WTC11 (cell line): Measurements from ENCODE around the gene EIF4G1.
A peak's percentile ranks its signal among the peaks of the same experiment; 100 is the strongest.

Experiments used
- CREB1 ChIP-seq: sonication (generic); formaldehyde crosslinking; IDR thresholded peaks from 2 replicates; pipeline ENCODE4 v1.8.0; 2023; ENCODE audit warnings: mild to moderate bottlenecking, missing genetic modification reagents
- CREM ChIP-seq: sonication (generic); formaldehyde crosslinking; IDR thresholded peaks from 2 replicates; pipeline ENCODE4 v1.8.1; 2022; ENCODE audit warnings: mild to moderate bottlenecking, missing genetic modification reagents, moderate library complexity
- CTCF ChIP-seq: fragments of 200-600 bp; IDR thresholded peaks from 2 replicates; pipeline ENCODE4 v1.8.0; 2022; ENCODE audit warnings: antibody characterized with exemption
- ELF4 ChIP-seq: sonication (generic); formaldehyde crosslinking; IDR thresholded peaks from 2 replicates; pipeline ENCODE4 v1.8.1; 2022; ENCODE audit warnings: low read depth, mild to moderate bottlenecking, moderate library complexity, missing genetic modification reagents
- ETV6 ChIP-seq: sonication (generic); formaldehyde crosslinking; IDR thresholded peaks from 2 replicates; pipeline ENCODE4 v1.8.1; 2022; ENCODE audit warnings: mild to moderate bottlenecking, missing genetic modification reagents
- JUN ChIP-seq: sonication (generic); formaldehyde crosslinking; IDR thresholded peaks from 2 replicates; pipeline ENCODE4 v1.8.0; 2023; ENCODE audit warnings: mild to moderate bottlenecking, missing genetic modification reagents
- NFYB ChIP-seq: sonication (generic); formaldehyde crosslinking; conservative IDR thresholded peaks from 2 replicates; pipeline ENCODE4 v1.8.0; 2022; ENCODE audit warnings: low read depth, missing genetic modification reagents
- NR1H2 ChIP-seq: sonication (generic); formaldehyde crosslinking; IDR thresholded peaks from 2 replicates; pipeline ENCODE4 v1.9.0; 2021; ENCODE audit warnings: mild to moderate bottlenecking, moderate library complexity, missing genetic modification reagents
- NR2C2 ChIP-seq: sonication (generic); formaldehyde crosslinking; IDR thresholded peaks from 2 replicates; pipeline ENCODE4 v1.8.0; 2022; ENCODE audit warnings: mild to moderate bottlenecking, missing genetic modification reagents
- SP1 ChIP-seq: sonication (generic); formaldehyde crosslinking; conservative IDR thresholded peaks from 2 replicates; pipeline ENCODE4 v1.8.1; 2022; ENCODE audit warnings: missing genetic modification reagents
- ZBTB21 ChIP-seq: sonication (generic); formaldehyde crosslinking; IDR thresholded peaks from 2 replicates; pipeline ENCODE4 v1.8.1; 2023; ENCODE audit warnings: mild to moderate bottlenecking, missing genetic modification reagents, borderline replicate concordance
- TF ChIP-seq, protein P1 (sequence below): sonication (generic); formaldehyde crosslinking; IDR thresholded peaks from 2 replicates; pipeline ENCODE4 v1.8.0; 2022; ENCODE audit warnings: mild to moderate bottlenecking, missing genetic modification reagents
- TF ChIP-seq, protein P2 (sequence below): sonication (generic); formaldehyde crosslinking; IDR thresholded peaks from 2 replicates; pipeline ENCODE4 v1.8.1; 2022; ENCODE audit warnings: mild to moderate bottlenecking, moderate library complexity, missing genetic modification reagents

DNA sequence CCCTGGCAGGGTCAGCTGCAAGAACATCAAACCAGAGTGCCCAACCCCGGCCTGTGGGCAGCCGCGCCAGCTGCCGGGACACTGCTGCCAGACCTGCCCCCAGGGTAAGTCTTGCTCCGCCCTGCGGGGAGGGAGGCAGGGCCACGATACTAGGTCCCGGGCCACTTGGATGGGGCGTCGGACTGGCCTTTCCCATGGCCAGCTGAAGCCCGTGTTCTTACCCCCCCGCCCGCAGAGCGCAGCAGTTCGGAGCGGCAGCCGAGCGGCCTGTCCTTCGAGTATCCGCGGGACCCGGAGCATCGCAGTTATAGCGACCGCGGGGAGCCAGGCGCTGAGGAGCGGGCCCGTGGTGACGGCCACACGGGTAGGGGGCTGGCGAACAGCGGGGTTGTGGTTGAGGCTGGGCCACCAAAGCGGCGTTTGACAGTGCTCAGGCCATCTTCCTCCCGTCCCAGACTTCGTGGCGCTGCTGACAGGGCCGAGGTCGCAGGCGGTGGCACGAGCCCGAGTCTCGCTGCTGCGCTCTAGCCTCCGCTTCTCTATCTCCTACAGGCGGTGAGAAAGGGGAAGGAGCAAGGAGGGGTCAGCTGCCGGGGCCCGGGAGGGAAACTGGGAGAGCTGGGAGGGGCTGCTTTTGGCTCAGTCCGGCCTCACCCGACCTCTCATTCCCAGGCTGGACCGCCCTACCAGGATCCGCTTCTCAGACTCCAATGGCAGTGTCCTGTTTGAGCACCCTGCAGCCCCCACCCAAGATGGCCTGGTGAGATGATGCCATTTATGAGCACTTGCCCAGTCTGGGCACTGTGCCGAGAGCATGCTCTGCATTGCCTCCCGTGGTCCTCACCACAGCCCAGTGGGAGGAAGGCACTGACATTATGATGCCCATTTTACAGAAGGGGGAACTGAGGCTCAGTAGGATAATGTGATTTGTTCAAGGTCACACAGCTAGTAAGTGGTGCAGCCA is 67.1 kb downstream of the EIF4G1 start:
- TF ChIP-seq CTCF (no peak), NR2C2 (CRISPR knock-in tag) (no peak), JUN (CRISPR knock-in tag) (no peak), ELF4 (CRISPR knock-in tag) (no peak), NR1H2 (no peak), CREB1 (CRISPR knock-in tag) (no peak), CREM (no peak), SP1 (0 out of 2 replicates have a peak, but pooled peaks have one; percentile 30), NFYB (no peak), ETV6 (CRISPR knock-in tag) (no peak), ZBTB21 (CRISPR knock-in tag) (no peak)
- TF ChIP-seq, protein P1, sequence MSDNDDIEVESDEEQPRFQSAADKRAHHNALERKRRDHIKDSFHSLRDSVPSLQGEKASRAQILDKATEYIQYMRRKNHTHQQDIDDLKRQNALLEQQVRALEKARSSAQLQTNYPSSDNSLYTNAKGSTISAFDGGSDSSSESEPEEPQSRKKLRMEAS (CRISPR knock-in tag) = peak; percentile 73; the same call in 1 of the 2 replicates
- TF ChIP-seq, protein P2, sequence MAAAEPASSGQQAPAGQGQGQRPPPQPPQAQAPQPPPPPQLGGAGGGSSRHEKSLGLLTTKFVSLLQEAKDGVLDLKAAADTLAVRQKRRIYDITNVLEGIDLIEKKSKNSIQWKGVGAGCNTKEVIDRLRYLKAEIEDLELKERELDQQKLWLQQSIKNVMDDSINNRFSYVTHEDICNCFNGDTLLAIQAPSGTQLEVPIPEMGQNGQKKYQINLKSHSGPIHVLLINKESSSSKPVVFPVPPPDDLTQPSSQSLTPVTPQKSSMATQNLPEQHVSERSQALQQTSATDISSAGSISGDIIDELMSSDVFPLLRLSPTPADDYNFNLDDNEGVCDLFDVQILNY (CRISPR knock-in tag) = no peak
